GM13977 (cell line): ENCODE data around the gene MYO7B.

Source experiments
- DNase-seq: peaks from one replicate; pipeline ENCODE4 v3.0.0; 2012; ENCODE audit warnings: low spot score
- in situ Hi-C: fragments of 300-500 bp; cut with MboI; formaldehyde crosslinking; loops from one replicate; pipeline ENCODE4 v1.12.0; 2022; ENCODE audit warnings: low sequenced_read_pairs, low pct_unique_long_range_greater_than_20kb, mixed read lengths, inconsistent platforms; ENCODE audit not compliant: unreplicated experiment
- TF ChIP-seq, protein P1 (sequence below): IDR thresholded peaks from 2 replicates; pipeline ENCODE4 v1.5.1; 2012; ENCODE audit warnings: mild to moderate bottlenecking, control low read depth; ENCODE audit not compliant: insufficient read depth; ENCODE audit errors: extremely low read depth, missing control alignments

MYO7B gene

DNA sequence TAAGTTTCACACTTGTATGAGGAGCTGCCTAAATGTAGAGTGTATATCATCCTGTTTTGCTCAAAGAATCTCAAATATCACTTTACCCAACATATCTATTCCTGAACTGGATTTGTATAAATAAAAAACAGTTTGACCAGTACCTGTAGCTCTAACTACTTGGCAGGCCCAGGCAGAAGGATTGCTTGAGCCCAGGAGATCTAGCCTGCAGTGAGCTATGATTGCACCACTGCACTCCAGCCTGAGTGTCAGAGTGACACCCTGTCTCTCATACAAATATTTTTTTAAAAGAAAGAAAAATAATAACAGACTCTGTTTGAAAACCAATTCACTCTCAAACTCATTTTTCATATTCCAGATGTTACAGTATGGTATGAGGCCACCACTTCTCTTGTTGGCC lies 147.6 kb downstream of the MYO7B start:
- TF ChIP-seq, protein P1, sequence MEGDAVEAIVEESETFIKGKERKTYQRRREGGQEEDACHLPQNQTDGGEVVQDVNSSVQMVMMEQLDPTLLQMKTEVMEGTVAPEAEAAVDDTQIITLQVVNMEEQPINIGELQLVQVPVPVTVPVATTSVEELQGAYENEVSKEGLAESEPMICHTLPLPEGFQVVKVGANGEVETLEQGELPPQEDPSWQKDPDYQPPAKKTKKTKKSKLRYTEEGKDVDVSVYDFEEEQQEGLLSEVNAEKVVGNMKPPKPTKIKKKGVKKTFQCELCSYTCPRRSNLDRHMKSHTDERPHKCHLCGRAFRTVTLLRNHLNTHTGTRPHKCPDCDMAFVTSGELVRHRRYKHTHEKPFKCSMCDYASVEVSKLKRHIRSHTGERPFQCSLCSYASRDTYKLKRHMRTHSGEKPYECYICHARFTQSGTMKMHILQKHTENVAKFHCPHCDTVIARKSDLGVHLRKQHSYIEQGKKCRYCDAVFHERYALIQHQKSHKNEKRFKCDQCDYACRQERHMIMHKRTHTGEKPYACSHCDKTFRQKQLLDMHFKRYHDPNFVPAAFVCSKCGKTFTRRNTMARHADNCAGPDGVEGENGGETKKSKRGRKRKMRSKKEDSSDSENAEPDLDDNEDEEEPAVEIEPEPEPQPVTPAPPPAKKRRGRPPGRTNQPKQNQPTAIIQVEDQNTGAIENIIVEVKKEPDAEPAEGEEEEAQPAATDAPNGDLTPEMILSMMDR: no peak
- DNase-seq: no peak
- in situ Hi-C loops: no loop called here

DNA sequence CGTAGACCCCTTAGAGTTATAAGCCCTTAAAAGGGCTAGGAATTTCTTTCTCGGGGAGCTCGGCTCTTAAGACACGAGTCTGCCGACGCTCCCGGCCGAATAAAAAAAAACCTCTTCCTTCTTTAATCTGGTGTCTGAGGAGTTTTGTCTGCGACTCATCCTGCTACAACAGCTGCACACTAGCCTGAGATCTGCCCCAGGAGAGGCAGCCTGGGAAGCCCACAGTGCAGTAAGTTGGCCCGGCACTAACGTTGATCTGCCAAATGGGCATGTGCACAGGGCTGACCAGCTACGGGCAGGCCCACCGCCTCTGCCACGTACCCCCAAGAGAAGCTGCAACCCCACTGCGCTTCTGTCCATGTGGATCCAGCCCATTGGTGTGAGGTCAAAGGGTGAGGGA lies 148.3 kb downstream of the MYO7B start:
- TF ChIP-seq, protein P1: no peak
- in situ Hi-C loops: no loop called here
- no peak for DNase-seq

DNA sequence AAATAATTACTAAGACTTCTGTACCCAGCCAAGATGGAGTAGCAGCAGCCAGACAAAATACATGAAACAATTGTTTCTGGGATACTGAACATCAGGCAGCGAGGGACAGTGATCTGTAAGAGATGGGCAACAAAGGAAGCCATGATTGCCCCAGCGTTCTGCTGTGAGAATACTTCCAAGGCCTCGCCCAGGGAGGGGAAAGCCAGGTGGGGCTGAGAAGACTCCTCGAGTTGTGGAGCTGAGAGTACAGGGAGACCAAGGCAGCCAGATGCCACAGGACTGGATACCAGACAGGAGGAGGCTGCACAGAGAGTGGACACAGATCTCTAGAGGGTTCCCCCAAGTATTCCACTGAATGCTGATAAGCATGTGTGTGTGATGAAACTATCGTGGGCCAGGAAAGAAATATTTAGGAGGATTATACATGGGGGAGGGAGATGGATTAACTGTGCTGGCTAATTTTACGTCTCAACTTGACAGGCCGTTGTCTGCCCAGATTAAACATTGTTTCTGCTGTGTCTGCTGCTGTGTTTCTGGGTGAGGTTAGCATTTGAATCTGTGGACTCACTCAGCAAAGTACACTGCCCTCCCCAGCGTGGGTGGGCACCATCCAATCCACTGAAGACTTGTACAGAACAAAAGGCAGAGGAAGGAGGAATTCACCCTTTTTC lies 150.1 kb downstream of the MYO7B start:
- TF ChIP-seq, protein P1: no peak
- in situ Hi-C loops: no loop called here
- no peak for DNase-seq
